Loucy (cell line): ENCODE measurements around the gene SAE1.

Source experiments
- H2AFZ ChIP-seq: fragments of 200-600 bp; sonication (generic); 2 replicates; pipeline ENCODE4 v1.6.0; 2016; ENCODE audit warnings: antibody characterized with exemption, mild to moderate bottlenecking, low read length, moderate library complexity
- H3F3A ChIP-seq: fragments of 200-600 bp; 2 replicates; pipeline ENCODE4 v1.6.0; 2016; ENCODE audit warnings: antibody characterized with exemption, low read depth, mild to moderate bottlenecking
- H3K27me3 ChIP-seq: fragments of 200-600 bp; sonication (generic); 2 replicates; pipeline ENCODE4 v1.6.1; 2014; ENCODE audit warnings: low read length, mild to moderate bottlenecking; ENCODE audit not compliant: insufficient read depth, poor library complexity, severe bottlenecking
- H3K36me3 ChIP-seq: fragments of 200-600 bp; sonication (generic); 2 replicates; pipeline ENCODE4 v1.6.1; 2016; ENCODE audit warnings: low read length; ENCODE audit not compliant: insufficient read depth
- H3K4me1 ChIP-seq: fragments of 200-600 bp; sonication (generic); 2 replicates; pipeline ENCODE4 v1.5.1; 2014; ENCODE audit warnings: low read length, mild to moderate bottlenecking; ENCODE audit not compliant: insufficient read depth, poor library complexity, severe bottlenecking
- H3K4me2 ChIP-seq: fragments of 200-600 bp; sonication (generic); 2 replicates; pipeline ENCODE4 v1.6.0; 2014; ENCODE audit warnings: antibody characterized with exemption, low read length, low read depth, mild to moderate bottlenecking; ENCODE audit not compliant: poor library complexity, severe bottlenecking
- H3K4me3 ChIP-seq: fragments of 200-600 bp; sonication (generic); 2 replicates; pipeline ENCODE4 v1.5.1; 2014; ENCODE audit warnings: low read length, mild to moderate bottlenecking, mixed read lengths; ENCODE audit not compliant: poor library complexity, severe bottlenecking
- H3K79me2 ChIP-seq: fragments of 200-600 bp; sonication (generic); 2 replicates; pipeline ENCODE4 v1.6.1; 2014; ENCODE audit warnings: low read length; ENCODE audit not compliant: insufficient read depth
- H3K9ac ChIP-seq: fragments of 200-600 bp; sonication (generic); 2 replicates; pipeline ENCODE4 v1.6.0; 2014; ENCODE audit warnings: mild to moderate bottlenecking, low read depth, low read length, moderate library complexity; ENCODE audit not compliant: poor library complexity, severe bottlenecking
- H3K9me2 ChIP-seq: fragments of 200-600 bp; sonication (generic); replicated peaks from 2 replicates; pipeline ENCODE4 v1.6.1; 2016; ENCODE audit warnings: low read depth, low read length, mixed read lengths
- H3K9me3 ChIP-seq: fragments of 200-600 bp; sonication (generic); 2 replicates; pipeline ENCODE4 v1.6.1; 2014; ENCODE audit warnings: mild to moderate bottlenecking, antibody characterized with exemption, low read length, low read depth; ENCODE audit not compliant: insufficient read depth
- H4K20me1 ChIP-seq: fragments of 200-600 bp; sonication (generic); 2 replicates; pipeline ENCODE4 v1.6.0; 2014; ENCODE audit warnings: antibody characterized with exemption, low read length, mild to moderate bottlenecking; ENCODE audit not compliant: insufficient read depth, poor library complexity, severe bottlenecking
- EZH2phosphoT487 ChIP-seq: fragments of 200-600 bp; IDR thresholded peaks from 2 replicates; pipeline ENCODE4 v1.6.1; 2018; ENCODE audit warnings: antibody characterized with exemption, mild to moderate bottlenecking, moderate library complexity, borderline replicate concordance
- TF ChIP-seq, protein P1 (sequence below): fragments of 200-600 bp; sonication (generic); conservative IDR thresholded peaks from 2 replicates; pipeline ENCODE4 v1.5.1; 2014; ENCODE audit warnings: mild to moderate bottlenecking, antibody characterized with exemption, low read length

The SAE1 gene

DNA sequence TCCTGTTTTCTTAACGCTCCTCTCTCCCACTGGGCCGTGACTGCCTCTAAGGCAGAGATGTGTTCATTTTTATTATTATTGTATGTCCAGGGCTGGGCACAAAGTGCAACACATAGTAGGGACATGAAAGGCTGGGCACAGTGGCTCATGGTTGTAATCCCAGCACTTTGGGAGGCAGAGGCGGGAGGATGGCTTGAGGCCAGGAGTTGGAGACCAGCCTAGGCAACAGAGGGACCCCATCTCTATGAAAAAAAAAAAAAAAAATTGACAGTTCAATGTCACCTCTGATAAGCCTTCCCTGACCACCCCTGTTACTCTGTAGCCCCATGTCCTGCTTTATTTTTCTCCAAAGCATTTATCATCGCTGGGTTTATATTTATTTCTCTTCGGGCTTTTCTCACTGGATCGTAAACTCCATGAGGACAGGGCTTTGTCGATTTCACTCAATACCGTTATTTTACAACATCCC lies 481 bp upstream of the SAE1 start:
- no peak for TF ChIP-seq EZH2phosphoT487
- TF ChIP-seq, protein P1, sequence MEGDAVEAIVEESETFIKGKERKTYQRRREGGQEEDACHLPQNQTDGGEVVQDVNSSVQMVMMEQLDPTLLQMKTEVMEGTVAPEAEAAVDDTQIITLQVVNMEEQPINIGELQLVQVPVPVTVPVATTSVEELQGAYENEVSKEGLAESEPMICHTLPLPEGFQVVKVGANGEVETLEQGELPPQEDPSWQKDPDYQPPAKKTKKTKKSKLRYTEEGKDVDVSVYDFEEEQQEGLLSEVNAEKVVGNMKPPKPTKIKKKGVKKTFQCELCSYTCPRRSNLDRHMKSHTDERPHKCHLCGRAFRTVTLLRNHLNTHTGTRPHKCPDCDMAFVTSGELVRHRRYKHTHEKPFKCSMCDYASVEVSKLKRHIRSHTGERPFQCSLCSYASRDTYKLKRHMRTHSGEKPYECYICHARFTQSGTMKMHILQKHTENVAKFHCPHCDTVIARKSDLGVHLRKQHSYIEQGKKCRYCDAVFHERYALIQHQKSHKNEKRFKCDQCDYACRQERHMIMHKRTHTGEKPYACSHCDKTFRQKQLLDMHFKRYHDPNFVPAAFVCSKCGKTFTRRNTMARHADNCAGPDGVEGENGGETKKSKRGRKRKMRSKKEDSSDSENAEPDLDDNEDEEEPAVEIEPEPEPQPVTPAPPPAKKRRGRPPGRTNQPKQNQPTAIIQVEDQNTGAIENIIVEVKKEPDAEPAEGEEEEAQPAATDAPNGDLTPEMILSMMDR, result no peak
- Histone ChIP-seq H3K9me3 (no peaks in the 10 kb centered on the region), H3F3A (no peaks in the 10 kb centered on the region), H3K79me2 (peaks cover 47% of the 10 kb centered on the region), H4K20me1 (peaks cover 37% of the 10 kb centered on the region), H3K4me2 (peak overlapping the region; percentile 50), H2AFZ (peak overlapping the region; percentile 87), H3K9me2 (no peaks in the 10 kb centered on the region), H3K9ac (peak overlapping the region; percentile 19), H3K4me1 (peaks cover 33% of the 10 kb centered on the region), H3K27me3 (no peaks in the 10 kb centered on the region), H3K4me3 (no peak overlapping the region), H3K36me3 (no peaks in the 10 kb centered on the region)

DNA sequence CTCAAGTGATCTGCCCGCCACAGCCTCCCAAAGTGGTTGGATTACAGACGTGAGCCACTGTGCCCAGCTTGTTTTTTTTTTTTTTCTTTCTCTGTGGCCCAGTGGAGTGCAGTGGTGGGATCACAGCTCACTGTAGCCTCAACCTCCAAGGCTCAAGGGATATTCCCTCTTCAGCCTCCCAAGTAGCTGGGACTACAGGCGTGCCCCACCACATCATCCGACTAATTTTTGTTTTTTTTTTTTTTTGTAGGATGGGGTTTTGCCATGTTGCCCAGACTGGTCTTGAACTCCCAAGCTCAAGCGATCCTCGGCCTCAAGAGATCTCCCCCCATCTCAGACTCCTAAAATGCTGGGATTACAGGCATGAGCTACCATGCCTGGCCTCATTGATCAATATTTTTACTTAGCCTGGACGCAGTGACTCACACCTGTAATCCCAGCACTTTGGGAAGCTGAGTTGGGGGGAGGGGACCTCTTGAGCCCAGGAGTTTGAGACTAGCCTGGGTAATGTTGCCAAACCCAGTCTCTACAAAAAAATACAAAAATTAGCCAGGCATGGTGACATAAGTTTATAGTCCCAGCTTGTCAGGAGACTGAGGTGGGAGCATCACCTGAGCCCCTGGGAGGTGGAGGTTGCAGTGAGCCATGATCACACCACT lies 1.7 kb downstream of the SAE1 start:
- no peaks in the 10 kb centered on the region for H3K27me3 ChIP-seq
- no peaks in the 10 kb centered on the region for H3K9me3 ChIP-seq
- peak overlapping the region; percentile 96 for H3K4me3 ChIP-seq
- no peak for TF ChIP-seq EZH2phosphoT487
- TF ChIP-seq, protein P1, result no peak
- no peaks in the 10 kb centered on the region for H3K36me3 ChIP-seq
- H3K79me2 ChIP-seq, result peaks cover 69% of the 10 kb centered on the region
- H3K9me2 ChIP-seq, result no peaks in the 10 kb centered on the region
- H2AFZ ChIP-seq, result no peak overlapping the region
- peak overlapping the region; percentile 95 for H3K4me2 ChIP-seq
- peaks cover 46% of the 10 kb centered on the region for H3K4me1 ChIP-seq
- peaks cover 58% of the 10 kb centered on the region for H4K20me1 ChIP-seq
- no peaks in the 10 kb centered on the region for H3F3A ChIP-seq
- peak overlapping the region; percentile 97 for H3K9ac ChIP-seq

DNA sequence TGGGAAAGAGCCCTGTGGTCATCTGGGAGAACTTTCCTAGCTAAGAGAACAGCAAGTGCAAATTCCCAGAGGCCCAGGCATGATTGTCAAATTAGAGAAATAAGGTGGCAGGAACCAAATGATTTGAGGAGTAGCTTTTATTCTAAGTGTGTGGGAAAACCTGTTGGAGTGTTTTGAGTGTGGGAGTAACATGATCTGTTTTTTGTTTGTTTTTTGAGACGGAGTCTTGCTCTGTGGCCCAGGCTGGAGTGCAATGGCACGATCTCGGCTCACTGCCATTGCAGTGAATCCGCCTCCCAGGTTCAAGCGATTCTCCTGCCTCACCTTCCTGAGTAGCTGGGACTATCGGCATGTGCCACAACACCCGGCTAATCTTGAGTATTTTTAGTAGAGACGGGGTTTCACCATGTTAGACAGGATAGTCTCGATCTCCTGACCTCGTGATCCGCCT lies 2.4 kb downstream of the SAE1 start:
- Histone ChIP-seq H3K9me2 (no peaks in the 10 kb centered on the region), H3K36me3 (peaks cover under 1% of the 10 kb centered on the region; the same call in 1 of the 2 replicates), H3K4me3 (peak overlapping the region; percentile 96), H3K27me3 (no peaks in the 10 kb centered on the region), H3K4me1 (peaks cover 46% of the 10 kb centered on the region), H2AFZ (no peak overlapping the region), H3K9ac (peak overlapping the region; percentile 97), H4K20me1 (peaks cover 63% of the 10 kb centered on the region), H3K79me2 (peaks cover 76% of the 10 kb centered on the region), H3K9me3 (no peaks in the 10 kb centered on the region), H3F3A (no peaks in the 10 kb centered on the region), H3K4me2 (peak overlapping the region; percentile 95)
- TF ChIP-seq, protein P1, result no peak
- TF ChIP-seq EZH2phosphoT487, result no peak
